K562 (cell line): Measurements from ENCODE around the gene TMBIM4. TPM values are rescaled to one million over a fixed set of nuclear protein-coding genes. Genes with fewer than 3 reads are reported as not detected.

ENCODE experiments used
- ATAC-seq: fragments of 200-7000 bp; cut with Tn5 transposase; 3 replicates; pipeline ENCODE4 v1.9.1; 2020; ENCODE audit warnings: moderate library complexity
- BruUV-seq: library from RNA; stranded (reverse); fragments of 400-500 nt; replicated peaks from 2 replicates; lab custom pipeline; 2021; lab: Mats Ljungman, UMichigan
- CTCF ChIA-PET: fragments of 300-600 bp; formaldehyde crosslinking; extraction: SDS; loops from one replicate; lab custom pipeline; 2021; ENCODE audit warnings: low intra/inter-chr PET ratio; lab: Yijun Ruan, JAX
- POLR2A ChIA-PET: fragments of 300-600, 350-650 bp; sonication (Branson Sonifier 250); formaldehyde crosslinking; extraction: SDS; loops from one replicate; lab custom pipeline; 2021; ENCODE audit warnings: antibody characterized with exemption, inconsistent platforms; lab: Yijun Ruan, JAX
- DNase-seq, 4 experiments: peaks; one replicate each; pipeline versions ENCODE4 v3.0.0 to v3.0.0-alpha.2; 2011 to 2018; ENCODE audit warnings: low spot score in 3 of 4, mixed read lengths in 3 of 4; ENCODE audit errors: extremely low read depth in 1 of 4
- FAIRE-seq: peaks from 2 replicates; lab custom pipeline; 2011; peaks lifted over from hg19 to GRCh38; lab: Jason Lieb, UNC
- H2AFZ ChIP-seq: 2 replicates; pipeline ENCODE4 v1.6.0; 2011; ENCODE audit warnings: low read depth, low read length, control low read depth, inconsistent platforms
- H3K27ac ChIP-seq: fragments of 200-600 bp; 3 replicates; pipeline ENCODE4 v1.8.0; 2011; ENCODE audit warnings: low read depth, mild to moderate bottlenecking, control low read depth, inconsistent platforms, low read length, moderate library complexity, mixed read lengths; ENCODE audit errors: extremely low read depth
- H3K27me3 ChIP-seq, 2 experiments: fragments of 300-600 bp in 1 of 2; 2 replicates in 1 of 2; 3 replicates in 1 of 2; pipeline versions ENCODE4 v1.6.0 to v1.8.0; 2011; ENCODE audit warnings: inconsistent platforms in 2 of 2, low read length in 2 of 2, mild to moderate bottlenecking in 1 of 2, mixed read lengths in 1 of 2, moderate library complexity in 1 of 2; ENCODE audit not compliant: control insufficient read depth in 2 of 2, insufficient read depth in 2 of 2
- H3K36me3 ChIP-seq: fragments of 300-600 bp; 3 replicates; pipeline ENCODE4 v1.8.0; 2011; ENCODE audit warnings: mild to moderate bottlenecking, low read length, inconsistent platforms; ENCODE audit not compliant: control insufficient read depth, insufficient read depth
- H3K4me1 ChIP-seq, 2 experiments: fragments of 200-600 bp in 1 of 2; replicated peaks in 1 of 2; 2 replicates in 1 of 2; 3 replicates in 1 of 2; pipeline versions ENCODE4 v1.5.1 to v1.8.0; 2011; ENCODE audit warnings: inconsistent platforms in 2 of 2, low read length in 2 of 2, mild to moderate bottlenecking in 1 of 2, mixed read lengths in 1 of 2, moderate library complexity in 1 of 2; ENCODE audit not compliant: control insufficient read depth in 2 of 2, insufficient read depth in 2 of 2
- H3K4me2 ChIP-seq: 2 replicates; pipeline ENCODE4 v1.6.1; 2011; ENCODE audit warnings: low read length, control low read depth, inconsistent platforms, mixed read lengths; ENCODE audit not compliant: insufficient read depth
- H3K4me3 ChIP-seq: fragments of 200-600 bp; sonication (generic), shearing (Covaris generic); 2 replicates; pipeline ENCODE4 v1.5.1; 2016; ENCODE audit warnings: control low read depth, inconsistent platforms
- H3K79me2 ChIP-seq: fragments of 200-600 bp; 3 replicates; pipeline ENCODE4 v1.8.0; 2011; ENCODE audit warnings: low read length, inconsistent platforms; ENCODE audit not compliant: control insufficient read depth, insufficient read depth
- H3K9ac ChIP-seq, 2 experiments: 2 replicates each; pipeline versions ENCODE4 v1.6.0 to v1.6.1; 2011; ENCODE audit warnings: low read depth in 2 of 2, low read length in 2 of 2, control low read depth in 1 of 2, inconsistent platforms in 1 of 2, mild to moderate bottlenecking in 1 of 2, mixed read lengths in 1 of 2; ENCODE audit not compliant: insufficient read depth in 1 of 2
- H3K9me1 ChIP-seq: one replicate; pipeline ENCODE4 v1.6.0; 2011; ENCODE audit warnings: inconsistent platforms, mild to moderate bottlenecking, low read length, moderate library complexity; ENCODE audit not compliant: control insufficient read depth, insufficient read depth
- H3K9me3 ChIP-seq: replicated peaks from 2 replicates; pipeline ENCODE4 v1.5.1; 2011; ENCODE audit warnings: low read depth, low read length, inconsistent platforms; ENCODE audit not compliant: control insufficient read depth, insufficient read depth
- H4K20me1 ChIP-seq: replicated peaks from 2 replicates; pipeline ENCODE4 v1.6.1; 2011; ENCODE audit warnings: low read length, inconsistent platforms, mixed read lengths; ENCODE audit not compliant: control insufficient read depth, insufficient read depth
- NELFE ChIP-seq: IDR thresholded peaks from 2 replicates; pipeline ENCODE4 v1.6.1; 2011; ENCODE audit warnings: mild to moderate bottlenecking; ENCODE audit not compliant: insufficient read depth, insufficient read length
- ZBTB17 ChIP-seq: fragments of 450-650 bp; formaldehyde crosslinking; IDR thresholded peaks from 2 replicates; pipeline ENCODE4 v1.4.0; 2020; ENCODE audit warnings: mild to moderate bottlenecking
- ZNF146 ChIP-seq: IDR thresholded peaks from one replicate; pipeline ENCODE4 v1.6.1; 2018; ENCODE audit warnings: missing compliant biosample characterization; ENCODE audit not compliant: unreplicated experiment
- WGBS: fragments of 100-300 bp; shearing (Covaris generic); methylation state at CpG from one replicate; pipeline ENCODE4 v1.1.6; 2016; ENCODE audit warnings: low coverage, mixed read lengths; ENCODE audit not compliant: insufficient coverage; ENCODE audit errors: missing lambda C conversion rate; 5-methylcytosine and 5-hydroxymethylcytosine counted together
- in situ Hi-C: fragments of 300-500 bp; cut with MboI; formaldehyde crosslinking; loops from 4 replicates; pipeline ENCODE4 v1.15.0; 2018; ENCODE audit warnings: inconsistent platforms, mixed read lengths
- intact Hi-C: fragments of 100-400 bp; cut with micrococcal nuclease; formaldehyde crosslinking; loops from 2 replicates; pipeline ENCODE4 v1.14.2; 2022
- polyA plus RNA-seq, 8 experiments: library from polyadenylated mRNA; depleted of rRNA in 4 of 8; stranded (reverse) in 5 of 8; unstranded in 3 of 8; fragments of >200 nt; fragmentation: Nextera tagmentation in 2 of 8; fragmentation: Illumina TruSeq in 1 of 8; extraction: Ambion mirVana in 2 of 8; extraction: Trizol in 1 of 8; gene quantifications; 2 replicates each; pipeline versions ENCODE4 v1.2.1 to v1.2.3, GENCODE V29; 2011 to 2014; ENCODE audit warnings: inconsistent platforms in 1 of 8, missing spikeins in 1 of 8
- total RNA-seq, 7 experiments: library from RNA; depleted of rRNA in 6 of 7; stranded (reverse); fragments of >200 nt in 6 of 7; fragmentation: Illumina TruSeq in 2 of 7; extraction: Trizol in 2 of 7; gene quantifications; 2 replicates each; pipeline versions ENCODE4 v1.2.1 to v1.2.3, GENCODE V29; 2011 to 2021; ENCODE audit warnings: low replicate concordance in 1 of 7
- TF ChIP-seq, protein P1 (sequence below): fragments of 250-450 bp; sonication (Bioruptor Pico); IDR thresholded peaks from 2 replicates; pipeline ENCODE4 v1.5.1; 2021; ENCODE audit warnings: mild to moderate bottlenecking

The TMBIM4 gene
- total and polyA plus RNA-seq, 9 of the 15 experiments (the other 6 are each of a cell fraction or from before 2014, with no cell fraction given), result 18.6 to 272 (median 50.0) TPM

DNA sequence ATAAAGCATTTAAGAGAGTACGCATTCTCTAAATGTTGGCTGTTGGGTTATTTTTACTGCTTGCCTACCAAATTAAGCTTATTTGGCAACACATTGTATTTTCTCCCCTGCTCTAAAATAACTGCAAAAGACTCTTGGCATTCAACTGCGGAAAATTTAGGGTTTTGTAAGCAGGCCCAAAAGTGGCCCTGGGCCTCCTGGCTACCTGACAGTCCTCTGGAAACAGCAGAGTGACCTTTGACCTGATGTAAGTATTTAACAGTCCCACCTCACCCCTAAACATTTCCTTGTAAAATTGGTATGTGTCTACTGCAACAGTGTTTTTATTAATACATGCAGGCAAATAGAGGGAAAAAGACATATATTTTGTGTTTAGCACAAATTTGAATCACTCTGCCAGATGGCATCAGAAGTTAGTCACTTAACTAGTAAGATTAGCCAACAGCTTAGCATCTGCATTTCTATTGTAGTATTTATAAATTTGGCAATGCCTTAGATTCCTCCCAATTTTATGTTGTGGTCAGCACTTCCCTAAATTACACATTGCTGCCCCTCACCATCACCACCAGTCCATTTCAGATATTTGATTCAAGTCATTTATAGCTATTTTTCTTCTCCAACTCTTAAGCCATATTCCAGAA lies 50.4 kb downstream of the TMBIM4 start:
- ChIA-PET POLR2A (interaction anchor here (0.6 kb wide), 1 partner anchor 1819 kb away, joined by 3 read pairs; no protein-coding TSS in a partner anchor), CTCF (no interaction called here)
- FAIRE-seq (no peak), ATAC-seq (no peak), DNase-seq (no peak)
- H3K9ac ChIP-seq, result no peak overlapping the region
- no peaks in the 10 kb centered on the region for H3K79me2 ChIP-seq
- intact Hi-C loops (no loop called here), in situ Hi-C loops (no loop called here)
- no peak overlapping the region for H3K27ac ChIP-seq
- H3K36me3 ChIP-seq, result peaks cover 34% of the 10 kb centered on the region
- H3K9me3 ChIP-seq, result no peaks in the 10 kb centered on the region
- no peaks in the 10 kb centered on the region for H3K9me1 ChIP-seq
- no peak overlapping the region for H3K4me2 ChIP-seq
- no peaks in the 10 kb centered on the region for H3K27me3 ChIP-seq
- H2AFZ ChIP-seq, result no peak overlapping the region
- BruUV-seq, result no TSS peak
- no peaks in the 10 kb centered on the region for H3K4me1 ChIP-seq
- WGBS, result 82% methylated on average over 2 of the region's 2 CpGs
- TF ChIP-seq, protein P1, sequence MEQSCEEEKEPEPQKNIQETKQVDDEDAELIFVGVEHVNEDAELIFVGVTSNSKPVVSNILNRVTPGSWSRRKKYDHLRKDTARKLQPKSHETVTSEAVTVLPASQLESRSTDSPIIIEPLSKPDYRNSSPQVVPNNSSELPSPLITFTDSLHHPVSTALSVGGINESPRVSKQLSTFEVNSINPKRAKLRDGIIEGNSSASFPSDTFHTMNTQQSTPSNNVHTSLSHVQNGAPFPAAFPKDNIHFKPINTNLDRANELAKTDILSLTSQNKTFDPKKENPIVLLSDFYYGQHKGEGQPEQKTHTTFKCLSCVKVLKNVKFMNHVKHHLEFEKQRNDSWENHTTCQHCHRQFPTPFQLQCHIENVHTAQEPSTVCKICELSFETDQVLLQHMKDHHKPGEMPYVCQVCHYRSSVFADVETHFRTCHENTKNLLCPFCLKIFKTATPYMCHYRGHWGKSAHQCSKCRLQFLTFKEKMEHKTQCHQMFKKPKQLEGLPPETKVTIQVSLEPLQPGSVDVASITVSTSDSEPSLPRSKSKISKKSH, result no peak
- no peak for TF ChIP-seq ZNF146 (CRISPR knock-in tag)
- no peak for TF ChIP-seq NELFE
- no peak for TF ChIP-seq ZBTB17
- no peak overlapping the region for H3K4me3 ChIP-seq
- no peaks in the 10 kb centered on the region for H4K20me1 ChIP-seq
